Fibroblast of skin of abdomen (primary cell): ENCODE measurements around the gene S100A7.
"Not testable (repeated sequence)": the region's sequence is repeated elsewhere in the genome, so short reads cannot be mapped to it uniquely, and the experiment has no call there.

Experiments used
- DNase-seq: peaks from one replicate; pipeline ENCODE4 v3.0.0-alpha.2; 2013

The S100A7 gene

DNA sequence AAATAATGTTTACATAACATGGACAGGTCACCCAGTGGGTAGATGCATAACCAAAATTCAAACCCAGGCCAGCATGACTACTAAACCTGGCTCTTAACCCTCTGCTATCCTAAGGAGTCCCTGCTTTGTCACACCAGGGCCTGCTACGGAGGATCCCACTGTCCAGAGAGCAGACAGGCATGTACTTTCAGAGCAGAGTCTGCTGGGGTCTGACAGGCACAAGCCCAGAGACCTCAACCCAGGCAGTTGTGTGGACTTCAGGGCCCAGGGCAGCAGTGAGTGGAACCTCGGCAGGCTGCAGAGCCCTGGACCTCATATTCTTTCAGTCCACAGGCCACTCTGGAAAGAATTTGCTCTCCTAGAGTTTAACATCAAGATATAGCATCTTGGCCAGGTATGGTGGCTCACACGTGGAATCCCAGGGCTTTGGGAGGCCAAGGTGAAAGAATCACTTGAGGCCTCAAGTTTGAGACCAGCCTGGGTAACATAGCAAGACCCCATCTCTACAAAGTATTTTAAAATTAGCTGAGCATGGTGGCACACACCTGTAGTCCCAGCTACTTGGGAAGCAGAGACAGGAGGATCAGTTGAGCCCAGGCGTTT lies 16.1 kb upstream of the S100A7 start:
- DNase-seq, result no peak

- no peak for DNase-seq
Observed at GRCh38 chr1:153475282-153475681, 14.8 kb upstream of the S100A7 start.

DNA sequence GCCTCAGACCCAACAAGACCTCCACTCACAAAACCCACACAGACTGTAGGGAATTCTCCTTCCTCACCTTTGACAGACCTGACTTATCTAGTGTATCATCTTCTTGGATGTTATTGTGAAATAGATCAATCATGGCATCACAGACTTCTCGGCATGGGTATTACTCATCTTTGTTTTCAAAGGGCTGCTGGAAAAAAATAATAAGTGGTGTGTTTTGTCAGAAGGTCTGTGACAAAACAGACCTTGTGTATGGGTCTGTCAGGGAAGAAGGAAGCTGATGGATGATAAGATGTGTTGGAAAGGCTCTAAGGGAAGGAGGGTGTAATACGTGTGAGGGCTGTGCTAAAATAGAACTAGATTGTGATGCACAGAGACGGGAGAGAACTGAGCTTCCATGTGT lies 13.9 kb upstream of the S100A7 start:
- no peak for DNase-seq

- no peak for DNase-seq
Observed at GRCh38 chr1:153470707-153471106, 10.3 kb upstream of the S100A7 start.

- peak; percentile 40 for DNase-seq
Observed at GRCh38 chr1:153466908-153467307, 6.5 kb upstream of the S100A7 start.

- DNase-seq, result peak; percentile 29
Observed at GRCh38 chr1:153465811-153466636, 5.6 kb upstream of the S100A7 start.

DNA sequence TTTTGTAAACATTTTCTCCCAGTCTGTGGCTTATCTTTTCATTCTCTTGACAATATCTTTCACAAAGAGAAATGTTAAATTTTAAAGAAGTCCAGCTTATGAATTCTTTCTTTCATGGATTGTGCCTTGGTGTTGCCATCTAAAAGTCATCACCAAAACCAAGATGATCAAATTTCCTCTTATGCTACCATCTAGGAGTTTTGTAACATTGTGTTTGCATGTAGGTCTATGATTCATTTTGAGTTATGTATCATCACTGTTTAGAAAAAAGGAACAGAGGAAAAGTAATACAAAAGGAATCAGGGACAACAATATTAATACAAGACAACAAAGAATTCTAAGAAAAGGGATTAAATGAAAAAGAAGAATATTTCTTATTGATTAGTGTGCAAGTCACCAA lies 2.3 kb upstream of the S100A7 start:
- not testable (repeated sequence) for DNase-seq

- no peak for DNase-seq
Observed at GRCh38 chr1:153459655-153460054, 796 bp downstream of the S100A7 start.

DNA sequence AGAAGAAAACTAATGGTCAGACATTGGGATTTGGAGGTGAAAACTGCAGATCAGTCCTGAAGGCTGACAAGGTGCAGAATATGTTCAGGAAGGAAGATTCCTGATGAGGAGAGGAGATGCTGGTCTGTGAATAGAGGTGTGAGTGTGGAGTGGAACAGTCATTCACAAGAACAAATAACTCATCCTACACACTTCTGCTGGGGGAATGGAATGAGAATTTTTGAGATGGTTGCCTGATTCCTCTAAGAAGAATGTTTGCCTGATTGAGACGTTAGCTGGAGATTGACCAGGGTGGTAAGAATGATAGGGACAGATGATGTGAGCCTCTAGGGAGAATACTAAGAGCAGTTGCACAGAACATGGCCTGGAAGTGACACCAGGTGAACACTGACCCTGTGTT lies 4.1 kb downstream of the S100A7 start:
- DNase-seq, result no peak

DNA sequence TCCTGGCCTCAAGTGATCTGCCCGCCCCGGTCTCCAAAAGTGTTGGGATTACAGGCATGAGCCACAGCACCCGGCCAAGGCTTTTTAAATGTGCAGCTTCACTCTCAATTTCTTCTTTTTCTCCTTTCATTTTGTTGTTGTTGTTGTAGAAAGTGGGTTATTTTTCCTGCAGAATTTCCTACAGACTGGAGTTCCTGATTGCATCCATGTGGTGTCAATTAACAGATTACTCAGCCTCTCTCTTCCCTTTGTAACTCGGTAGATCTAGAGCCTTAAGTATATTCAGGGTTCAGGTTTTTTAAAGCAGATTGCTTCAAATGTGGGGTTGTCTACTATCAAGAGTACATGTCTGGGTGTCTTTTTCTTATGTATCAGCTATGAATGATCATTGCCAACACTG lies 11.6 kb downstream of the S100A7 start:
- peak; percentile 5 for DNase-seq

- peak; percentile 61 for DNase-seq
Observed at GRCh38 chr1:153447498-153448170, 12.8 kb downstream of the S100A7 start.

GRCh38 chr1:153444078-153444477 lies 16.4 kb downstream of the S100A7 start:
- no peak for DNase-seq

DNA sequence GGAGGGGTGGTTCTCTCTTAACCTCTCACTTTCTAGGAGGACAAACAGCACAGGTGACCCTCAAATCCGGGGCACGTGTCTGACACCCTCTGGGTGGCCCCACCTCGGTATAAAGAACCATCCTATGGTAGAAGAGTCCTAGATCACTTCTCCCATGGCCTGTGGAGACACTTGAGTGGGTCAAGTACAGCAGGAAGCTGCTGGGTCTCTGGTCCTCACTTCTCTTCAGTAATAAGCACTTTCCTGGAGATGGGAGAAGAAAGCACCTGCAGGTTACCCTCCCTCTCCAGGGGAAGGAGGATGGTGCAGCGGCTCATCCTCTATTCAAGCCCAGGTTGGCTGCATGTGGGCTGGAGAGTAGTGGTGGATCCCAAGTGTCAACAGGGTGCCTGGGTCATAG lies 17.0 kb downstream of the S100A7 start:
- DNase-seq, result no peak

- no peak for DNase-seq
Observed at GRCh38 chr1:153441238-153441755, 19.2 kb downstream of the S100A7 start.

GRCh38 chr1:153439273-153439672 lies 21.2 kb downstream of the S100A7 start:
- no peak for DNase-seq

DNA sequence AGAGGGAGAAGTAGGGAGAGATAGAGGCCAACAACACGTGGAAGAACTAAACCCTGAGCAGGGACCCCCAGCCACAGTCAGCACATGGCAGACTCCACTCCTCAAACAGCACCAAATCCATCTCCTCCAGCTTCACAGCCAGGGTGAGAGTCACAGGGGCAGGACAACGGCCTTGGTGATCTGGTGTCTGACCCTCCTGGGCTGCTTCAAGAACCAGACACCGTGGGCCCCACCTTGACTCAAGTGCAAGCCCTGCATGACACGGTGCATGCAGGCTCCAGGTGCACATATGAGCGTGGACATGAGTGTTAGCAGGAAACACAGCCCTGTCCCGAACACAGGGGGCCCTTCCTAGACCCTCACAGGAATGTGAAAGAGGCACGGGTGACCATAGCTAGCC lies 21.9 kb downstream of the S100A7 start:
- DNase-seq, result no peak

GRCh38 chr1:153437236-153437635 lies 23.2 kb downstream of the S100A7 start:
- no peak for DNase-seq

- no peak for DNase-seq
Observed at GRCh38 chr1:153434746-153435455, 25.6 kb downstream of the S100A7 start.

DNA sequence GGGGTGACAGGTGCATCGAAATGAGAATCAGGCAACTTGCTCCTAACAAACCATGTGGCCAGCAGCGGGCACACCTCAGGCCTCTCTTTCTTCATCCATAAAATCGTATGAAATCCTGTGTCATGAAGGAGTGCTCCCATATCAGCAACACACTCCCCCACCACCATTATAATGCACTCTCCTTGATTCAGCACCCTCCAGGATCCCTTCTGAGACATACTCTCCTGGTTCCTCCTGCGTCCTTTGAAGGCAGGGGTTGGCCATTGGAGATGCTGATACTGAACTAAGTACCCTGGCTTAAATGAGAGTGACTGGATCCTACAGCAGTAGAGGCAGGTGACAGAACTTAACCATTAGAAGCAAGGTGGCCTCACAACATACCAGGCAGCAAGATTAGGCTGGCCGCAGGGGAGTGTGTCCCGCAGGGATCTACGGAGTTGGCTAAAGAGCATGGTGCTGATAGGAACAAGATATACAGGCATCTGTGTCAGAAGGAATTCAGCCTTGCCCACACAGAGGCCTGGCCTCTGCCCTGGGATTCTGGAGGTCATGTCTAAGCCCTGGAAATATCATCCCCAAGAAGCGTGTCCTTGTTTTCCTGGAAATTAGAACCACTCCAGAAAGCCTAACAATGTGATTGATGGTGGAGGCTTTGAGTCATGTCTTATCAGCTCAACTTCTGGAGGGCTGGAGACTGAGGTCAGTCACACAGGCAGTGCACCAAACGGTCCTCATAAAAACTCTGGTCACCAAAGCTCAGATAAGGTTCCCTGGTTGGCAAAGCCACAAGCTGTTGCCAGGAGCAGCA lies 27.4 kb downstream of the S100A7 start:
- no peak for DNase-seq

DNA sequence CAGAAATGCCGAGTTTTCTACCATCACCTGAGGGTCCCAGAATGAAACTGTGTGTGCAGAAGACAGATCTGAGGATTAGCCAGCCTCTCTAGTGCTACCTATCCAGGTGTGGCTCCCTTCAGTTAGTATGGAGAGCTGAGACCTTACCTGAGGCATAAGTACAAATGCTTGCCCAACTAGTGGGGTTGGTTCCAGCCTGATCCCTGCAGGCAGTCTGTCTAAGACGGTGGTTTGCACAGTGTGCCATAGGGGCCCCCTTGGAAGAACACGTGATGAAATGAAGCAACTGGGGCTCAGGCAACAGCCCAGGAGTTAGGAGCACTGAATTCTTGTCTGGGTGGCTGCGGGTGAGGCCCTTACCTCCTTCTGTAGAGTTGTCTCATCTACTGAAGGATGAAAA lies 28.5 kb downstream of the S100A7 start:
- no peak for DNase-seq

DNA sequence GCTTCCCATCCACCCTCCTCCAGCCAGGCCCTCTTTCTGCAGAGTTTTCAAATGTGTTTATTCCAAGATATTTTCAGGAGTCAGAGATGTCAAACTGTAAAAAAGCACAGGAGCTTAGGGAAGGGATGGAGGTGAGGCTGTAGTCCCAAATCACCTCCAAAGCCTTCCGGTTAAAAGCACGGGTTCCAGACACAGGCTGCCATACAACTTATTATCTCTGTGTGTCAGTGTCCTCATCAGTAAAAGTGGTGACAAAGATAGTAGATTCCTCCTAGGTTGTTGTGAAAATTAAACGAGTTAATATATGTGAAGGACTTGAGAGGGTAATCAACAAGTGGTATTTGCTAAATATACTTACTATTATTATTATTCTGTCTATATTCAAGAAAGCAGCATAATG lies 29.0 kb downstream of the S100A7 start:
- no peak for DNase-seq

- DNase-seq, result no peak
Observed at GRCh38 chr1:153431002-153431401, 29.4 kb downstream of the S100A7 start.
